Stimulated activated CD4-positive, alpha-beta T cell treated with anti-CD3 and anti-CD28 coated beads, Interleukin-2, amount 100 ng/mL, for 48 hours (primary cell): ENCODE data around the gene KLF13.
A peak's percentile ranks its signal among the peaks of the same experiment; 100 is the strongest.

Experiments used
- DNase-seq, 2 donors: peaks; one replicate each; pipeline ENCODE4 v3.0.0-alpha.2; 2020

KLF13 gene

GRCh38 chr15:31317421-31318327 is 9.0 kb upstream of the KLF13 start:
- no peak for DNase-seq

- no peak for DNase-seq
Observed at GRCh38 chr15:31318429-31318828, 8.2 kb upstream of the KLF13 start.

GRCh38 chr15:31320022-31320421 is 6.6 kb upstream of the KLF13 start:
- DNase-seq = no peak

- DNase-seq = no peak
Observed at GRCh38 chr15:31321418-31321817, 5.2 kb upstream of the KLF13 start.

- no peak for DNase-seq
Observed at GRCh38 chr15:31322504-31322903, 4.1 kb upstream of the KLF13 start.

- DNase-seq = no peak
Observed at GRCh38 chr15:31323627-31324026, 3.0 kb upstream of the KLF13 start.

GRCh38 chr15:31324186-31324585 is 2.4 kb upstream of the KLF13 start:
- no peak for DNase-seq

- no peak for DNase-seq
Observed at GRCh38 chr15:31324806-31325594, 1.6 kb upstream of the KLF13 start.

GRCh38 chr15:31325595-31326155 is 960 bp upstream of the KLF13 start:
- peak in 1 of 2 donors; percentile 30 for DNase-seq

GRCh38 chr15:31326875-31327668 is 437 bp downstream of the KLF13 start:
- peak in 1 of 2 donors; percentile 56 for DNase-seq

- peak; percentile 44 to 54 for DNase-seq
Observed at GRCh38 chr15:31327669-31328427, 1.2 kb downstream of the KLF13 start.

- DNase-seq = peak; percentile 69 to 72
Observed at GRCh38 chr15:31328428-31328968, 1.9 kb downstream of the KLF13 start.

GRCh38 chr15:31328969-31329639 is 2.5 kb downstream of the KLF13 start:
- no peak for DNase-seq

- DNase-seq = no peak
Observed at GRCh38 chr15:31329640-31330010, 3.0 kb downstream of the KLF13 start.

- DNase-seq = no peak
Observed at GRCh38 chr15:31330111-31330785, 3.6 kb downstream of the KLF13 start.

- no peak for DNase-seq
Observed at GRCh38 chr15:31330836-31331235, 4.2 kb downstream of the KLF13 start.

GRCh38 chr15:31331389-31331788 is 4.8 kb downstream of the KLF13 start:
- DNase-seq = no peak

GRCh38 chr15:31332020-31332680 is 5.5 kb downstream of the KLF13 start:
- DNase-seq = no peak

GRCh38 chr15:31332681-31333071 is 6.0 kb downstream of the KLF13 start:
- DNase-seq = no peak

- DNase-seq = no peak
Observed at GRCh38 chr15:31333119-31333518, 6.5 kb downstream of the KLF13 start.
